Fibroblast of villous mesenchyme (primary cell): Measurements from ENCODE around the gene HOXA11. TPM values are rescaled to one million over a fixed set of nuclear protein-coding genes. Genes with fewer than 3 reads are reported as not detected.

ENCODE experiments used
- DNase-seq: peaks from one replicate; pipeline ENCODE4 v3.0.0-alpha.2; 2010; ENCODE audit warnings: low read depth
- H3K4me3 ChIP-seq: 2 replicates; pipeline ENCODE4 v1.5.1; 2011; ENCODE audit warnings: low read depth, mild to moderate bottlenecking, low read length
- CTCF ChIP-seq: IDR thresholded peaks from 2 replicates; pipeline ENCODE4 v1.5.1; 2012; ENCODE audit warnings: low read depth, mild to moderate bottlenecking, low read length; ENCODE audit not compliant: insufficient read depth
- total RNA-seq: library from RNA; depleted of rRNA; stranded (reverse); fragments of >200 nt; gene quantifications from 2 replicates; pipeline ENCODE4 v1.2.3, GENCODE V29; 2012

The HOXA11 gene
- total RNA-seq, 1 donor: 47.1 TPM

GRCh38 chr7:27197137-27198042 is 12.4 kb upstream of the HOXA11 start:
- DNase-seq: peak; percentile 45
- TF ChIP-seq CTCF: no peak
- peak overlapping the region; percentile 86 for H3K4me3 ChIP-seq

- peak; percentile 93 for DNase-seq
- peak; percentile 77 for TF ChIP-seq CTCF
- H3K4me3 ChIP-seq: peak overlapping the region; percentile 86
Observed at GRCh38 chr7:27196287-27196767, 11.3 kb upstream of the HOXA11 start.

GRCh38 chr7:27194686-27195379 is 9.8 kb upstream of the HOXA11 start:
- no peak for TF ChIP-seq CTCF
- peak; percentile 75 for DNase-seq
- peak overlapping the region; percentile 86 for H3K4me3 ChIP-seq

- no peak for DNase-seq
- no peak for TF ChIP-seq CTCF
- peak overlapping the region; percentile 86 for H3K4me3 ChIP-seq
Observed at GRCh38 chr7:27194002-27194352, 8.9 kb upstream of the HOXA11 start.

GRCh38 chr7:27193335-27194001 is 8.4 kb upstream of the HOXA11 start:
- peak overlapping the region; percentile 86 for H3K4me3 ChIP-seq
- peak; percentile 80 for DNase-seq
- no peak for TF ChIP-seq CTCF

GRCh38 chr7:27192546-27193334 is 7.7 kb upstream of the HOXA11 start:
- no peak for TF ChIP-seq CTCF
- peak; percentile 76 for DNase-seq
- peak overlapping the region; percentile 86 for H3K4me3 ChIP-seq
